HL-60 (cell line): ENCODE results near the gene SMC3.

Source experiments
- POLR2AphosphoS5 ChIP-seq: IDR thresholded peaks from 2 replicates; pipeline ENCODE4 v1.6.1; 2012; ENCODE audit warnings: low read depth
- TF ChIP-seq, protein P1 (sequence below): IDR thresholded peaks from one replicate; pipeline ENCODE4 v1.5.1; 2011; ENCODE audit warnings: low read length, control low read depth, inconsistent platforms; ENCODE audit not compliant: insufficient read depth

DNA sequence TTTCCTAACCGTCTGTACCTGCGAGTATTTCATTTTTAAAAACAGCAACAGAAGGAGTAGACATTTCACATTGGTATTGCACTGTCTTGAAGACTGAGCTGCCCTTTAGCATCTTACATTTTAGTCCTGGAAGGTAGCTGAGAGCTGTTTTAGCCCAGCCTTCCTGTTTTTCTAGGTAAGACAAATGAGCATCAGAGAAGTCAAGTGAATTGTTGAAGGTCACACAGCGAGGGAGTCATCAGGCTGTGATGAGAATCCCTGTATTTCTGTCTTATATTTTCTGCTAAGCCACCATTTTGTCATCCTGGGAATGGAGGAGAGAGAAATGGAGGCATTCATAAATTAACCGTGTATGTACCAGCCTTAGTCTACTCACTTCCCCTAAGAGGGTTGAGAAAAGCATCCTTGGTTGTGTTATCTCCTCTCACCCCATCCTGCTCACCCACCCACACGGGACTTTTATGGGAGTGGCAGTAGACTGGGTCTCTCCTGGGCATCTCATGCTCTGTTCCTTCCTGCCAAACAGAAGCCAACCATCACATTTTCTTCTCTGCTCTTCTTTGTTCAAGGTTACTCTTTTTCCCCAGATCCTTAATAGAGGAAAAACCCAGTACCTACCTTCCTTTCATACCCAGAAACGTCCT is 85.1 kb downstream of the SMC3 start:
- TF ChIP-seq POLR2AphosphoS5, result no peak
- TF ChIP-seq, protein P1, sequence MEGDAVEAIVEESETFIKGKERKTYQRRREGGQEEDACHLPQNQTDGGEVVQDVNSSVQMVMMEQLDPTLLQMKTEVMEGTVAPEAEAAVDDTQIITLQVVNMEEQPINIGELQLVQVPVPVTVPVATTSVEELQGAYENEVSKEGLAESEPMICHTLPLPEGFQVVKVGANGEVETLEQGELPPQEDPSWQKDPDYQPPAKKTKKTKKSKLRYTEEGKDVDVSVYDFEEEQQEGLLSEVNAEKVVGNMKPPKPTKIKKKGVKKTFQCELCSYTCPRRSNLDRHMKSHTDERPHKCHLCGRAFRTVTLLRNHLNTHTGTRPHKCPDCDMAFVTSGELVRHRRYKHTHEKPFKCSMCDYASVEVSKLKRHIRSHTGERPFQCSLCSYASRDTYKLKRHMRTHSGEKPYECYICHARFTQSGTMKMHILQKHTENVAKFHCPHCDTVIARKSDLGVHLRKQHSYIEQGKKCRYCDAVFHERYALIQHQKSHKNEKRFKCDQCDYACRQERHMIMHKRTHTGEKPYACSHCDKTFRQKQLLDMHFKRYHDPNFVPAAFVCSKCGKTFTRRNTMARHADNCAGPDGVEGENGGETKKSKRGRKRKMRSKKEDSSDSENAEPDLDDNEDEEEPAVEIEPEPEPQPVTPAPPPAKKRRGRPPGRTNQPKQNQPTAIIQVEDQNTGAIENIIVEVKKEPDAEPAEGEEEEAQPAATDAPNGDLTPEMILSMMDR, result no peak
